OCI-LY3 (cell line): ENCODE results near the gene RIN3.

Experiments used
- EZH2phosphoT487 ChIP-seq: fragments of 200-600 bp; shearing (Covaris generic); IDR thresholded peaks from 2 replicates; pipeline ENCODE4 v1.6.1; 2018; ENCODE audit warnings: antibody characterized with exemption, mixed run types, low read depth
- TF ChIP-seq, protein P1 (sequence below): fragments of 200-600, 300-600 bp; sonication (generic); IDR thresholded peaks from 2 replicates; pipeline ENCODE4 v1.5.1; 2014; ENCODE audit warnings: antibody characterized with exemption, low read length, low read depth

DNA sequence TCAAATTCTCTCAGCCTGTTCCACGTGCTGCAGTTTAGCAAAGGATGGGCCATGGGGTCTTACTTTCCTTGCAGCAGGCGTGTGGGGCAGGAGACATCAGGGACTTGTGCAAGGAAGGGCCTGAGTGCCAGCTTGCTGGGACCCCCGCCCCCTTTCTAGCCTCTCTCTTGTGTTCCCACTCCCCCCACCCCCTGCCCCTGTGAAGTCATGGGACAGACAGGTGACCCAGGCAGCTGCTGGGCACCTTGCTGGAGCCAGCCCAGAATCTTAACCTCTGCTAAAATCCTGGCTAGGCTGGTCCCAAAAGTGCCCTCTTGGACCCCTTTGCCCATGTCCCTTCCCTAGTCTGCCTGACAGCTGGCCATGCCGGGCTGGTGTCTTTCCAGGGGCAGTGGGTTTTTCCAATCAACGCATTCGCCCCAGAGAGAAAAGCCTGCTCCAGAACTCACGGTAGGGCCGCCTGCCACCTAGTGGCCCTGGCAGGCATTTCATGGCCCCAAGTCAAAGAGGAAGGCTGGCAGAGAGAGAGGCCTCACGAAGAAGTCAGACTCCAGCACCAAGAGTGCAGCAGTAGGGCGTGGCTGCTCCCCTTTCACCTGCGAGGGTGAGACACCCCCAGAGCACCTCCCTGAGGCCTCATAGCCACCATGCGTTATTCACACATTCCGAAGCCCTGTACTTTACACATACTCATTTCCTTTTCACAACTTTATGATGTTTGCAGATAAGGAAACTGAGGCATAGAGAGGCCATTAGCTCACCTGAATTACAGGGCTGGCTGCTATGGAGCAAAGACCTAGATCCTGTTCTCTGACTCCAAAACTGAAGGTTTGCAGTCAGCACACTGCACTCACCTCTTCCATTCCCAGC is 167.4 kb downstream of the RIN3 start:
- TF ChIP-seq, protein P1, sequence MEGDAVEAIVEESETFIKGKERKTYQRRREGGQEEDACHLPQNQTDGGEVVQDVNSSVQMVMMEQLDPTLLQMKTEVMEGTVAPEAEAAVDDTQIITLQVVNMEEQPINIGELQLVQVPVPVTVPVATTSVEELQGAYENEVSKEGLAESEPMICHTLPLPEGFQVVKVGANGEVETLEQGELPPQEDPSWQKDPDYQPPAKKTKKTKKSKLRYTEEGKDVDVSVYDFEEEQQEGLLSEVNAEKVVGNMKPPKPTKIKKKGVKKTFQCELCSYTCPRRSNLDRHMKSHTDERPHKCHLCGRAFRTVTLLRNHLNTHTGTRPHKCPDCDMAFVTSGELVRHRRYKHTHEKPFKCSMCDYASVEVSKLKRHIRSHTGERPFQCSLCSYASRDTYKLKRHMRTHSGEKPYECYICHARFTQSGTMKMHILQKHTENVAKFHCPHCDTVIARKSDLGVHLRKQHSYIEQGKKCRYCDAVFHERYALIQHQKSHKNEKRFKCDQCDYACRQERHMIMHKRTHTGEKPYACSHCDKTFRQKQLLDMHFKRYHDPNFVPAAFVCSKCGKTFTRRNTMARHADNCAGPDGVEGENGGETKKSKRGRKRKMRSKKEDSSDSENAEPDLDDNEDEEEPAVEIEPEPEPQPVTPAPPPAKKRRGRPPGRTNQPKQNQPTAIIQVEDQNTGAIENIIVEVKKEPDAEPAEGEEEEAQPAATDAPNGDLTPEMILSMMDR, result peak; percentile 90
- TF ChIP-seq EZH2phosphoT487, result no peak
